Measurements from ENCODE around the gene PACRG.
"Not testable (repeated sequence)": the region's sequence is repeated elsewhere in the genome, so short reads cannot be mapped to it uniquely, and the experiment has no call there.

PACRG gene

GRCh38 chr6:162727322-162728182 is at the start of gene PACRG, which contains the start of gene PRKN:
Gene PACRG (plus strand): TSS chr6:162727974.
Gene PRKN (minus strand): TSS chr6:162727766.
- DNase-seq (ENCODE audit: low read depth), result peak; percentile 98

DNA sequence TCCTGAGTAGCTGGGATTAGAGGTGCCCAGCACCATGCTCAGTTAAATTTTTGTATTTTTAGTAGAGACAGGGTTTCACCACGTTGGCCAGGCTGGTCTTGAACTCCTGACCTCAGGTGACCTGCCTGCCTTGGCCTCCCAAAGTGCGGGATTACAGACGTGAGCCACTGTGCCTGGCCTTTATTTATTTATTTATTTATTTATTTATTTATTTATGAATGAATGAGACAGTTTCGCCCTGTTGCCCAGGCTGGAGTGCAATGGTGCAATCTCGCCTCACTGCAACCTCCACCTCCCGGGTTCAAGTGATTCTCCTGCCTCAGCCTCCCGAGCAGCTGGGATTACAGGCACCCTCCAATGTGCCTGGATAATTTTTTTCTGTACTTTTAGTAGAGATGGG is 48.9 kb upstream of the PACRG start:
- not testable (repeated sequence) for DNase-seq (ENCODE audit: low read depth)

GRCh38 chr6:162679681-162680080 is 48.1 kb upstream of the PACRG start:
- DNase-seq (ENCODE audit: low read depth), result no peak

- DNase-seq (ENCODE audit: low read depth), result no peak
Measured at GRCh38 chr6:162680367-162680766, 47.4 kb upstream of the PACRG start.

GRCh38 chr6:162680871-162681270 is 46.9 kb upstream of the PACRG start:
- no peak for DNase-seq (ENCODE audit: low read depth)

DNA sequence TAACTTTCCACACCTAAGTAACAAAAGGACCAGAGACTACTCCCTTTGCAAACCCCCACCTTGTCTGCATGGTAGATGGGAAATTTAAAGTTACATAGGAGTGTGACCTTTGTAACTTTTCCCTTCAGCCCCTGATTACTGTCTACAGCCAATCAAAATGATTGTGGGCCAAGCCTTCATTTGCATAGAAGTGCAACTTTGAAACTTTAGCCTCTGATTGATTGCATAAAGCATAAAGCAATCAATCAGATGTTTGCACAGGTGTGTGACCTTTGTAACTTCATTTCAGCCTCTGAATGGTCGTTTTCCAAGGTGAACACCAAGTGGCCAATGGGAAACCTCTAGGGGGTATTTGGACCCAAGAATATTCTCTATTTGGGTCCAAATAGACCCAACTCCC is 46.3 kb upstream of the PACRG start:
- DNase-seq (ENCODE audit: low read depth), result no peak

DNA sequence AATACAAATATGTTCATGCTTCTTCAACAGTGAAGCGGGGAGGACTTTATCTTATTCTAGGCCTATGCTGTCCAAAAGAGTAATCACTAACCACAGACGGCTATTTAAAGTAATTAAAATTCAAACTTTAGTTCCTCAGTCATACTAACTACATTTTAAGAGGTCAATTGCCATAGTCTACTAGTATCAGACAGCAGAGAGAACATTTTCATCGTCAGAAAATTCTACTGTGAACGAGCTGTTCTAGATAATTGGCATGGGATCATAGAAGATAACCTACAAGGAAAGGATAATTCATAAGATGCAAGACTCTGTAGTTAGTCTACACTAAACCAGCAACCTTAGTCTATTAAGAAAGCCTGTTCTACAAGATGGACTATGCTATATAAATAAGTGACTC is 44.6 kb upstream of the PACRG start:
- no peak for DNase-seq (ENCODE audit: low read depth)

DNA sequence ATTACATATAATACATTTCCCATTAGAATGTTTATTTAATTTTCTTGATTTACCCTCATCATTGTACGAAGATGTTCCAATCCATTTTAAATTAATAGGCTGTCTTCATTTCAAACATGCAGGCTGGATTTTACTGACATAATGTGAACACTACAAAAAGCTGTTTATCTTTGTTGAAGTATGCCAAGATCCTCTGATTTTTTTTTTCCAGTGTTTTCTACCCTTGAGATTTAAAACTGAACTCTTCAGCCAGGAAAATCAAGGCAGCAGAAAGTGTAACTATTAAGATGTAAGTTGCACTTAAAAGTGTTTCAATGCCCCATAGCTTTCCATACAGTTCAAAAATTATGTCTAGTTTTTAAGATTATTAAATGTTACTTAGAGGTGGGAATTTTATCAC is 43.7 kb upstream of the PACRG start:
- DNase-seq (ENCODE audit: low read depth), result no peak

- no peak for DNase-seq (ENCODE audit: low read depth)
Measured at GRCh38 chr6:162684961-162685360, 42.8 kb upstream of the PACRG start.

GRCh38 chr6:162685586-162685985 is 42.2 kb upstream of the PACRG start:
- no peak for DNase-seq (ENCODE audit: low read depth)

- DNase-seq (ENCODE audit: low read depth), result no peak
Measured at GRCh38 chr6:162688751-162689345, 38.9 kb upstream of the PACRG start.

GRCh38 chr6:162690158-162690557 is 37.6 kb upstream of the PACRG start:
- DNase-seq (ENCODE audit: low read depth), result no peak

DNA sequence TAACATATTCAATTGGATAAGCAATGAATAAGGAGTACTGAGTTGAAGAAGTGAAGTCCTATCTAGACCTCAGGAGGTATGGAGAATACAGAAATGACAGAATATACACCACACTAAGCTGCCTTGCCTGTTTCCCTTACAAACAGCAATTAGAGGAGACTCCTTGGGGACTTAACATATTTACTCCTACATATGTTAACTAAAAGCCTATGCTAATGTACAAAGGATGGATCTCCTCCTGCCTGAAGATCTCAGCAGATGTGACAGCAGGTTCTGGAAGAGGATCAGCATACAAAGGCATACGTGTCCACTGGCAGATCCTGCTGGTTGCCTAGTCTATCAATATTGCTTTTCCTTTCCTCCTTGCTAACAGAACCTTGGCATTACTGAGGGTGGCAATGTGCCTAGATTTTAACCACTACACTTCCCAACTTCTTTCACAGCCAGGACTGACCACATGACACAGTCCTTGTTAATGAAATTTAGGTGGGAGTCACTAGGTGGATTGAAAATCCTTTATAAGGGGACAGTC is 29.8 kb upstream of the PACRG start:
- no peak for DNase-seq (ENCODE audit: low read depth)

DNA sequence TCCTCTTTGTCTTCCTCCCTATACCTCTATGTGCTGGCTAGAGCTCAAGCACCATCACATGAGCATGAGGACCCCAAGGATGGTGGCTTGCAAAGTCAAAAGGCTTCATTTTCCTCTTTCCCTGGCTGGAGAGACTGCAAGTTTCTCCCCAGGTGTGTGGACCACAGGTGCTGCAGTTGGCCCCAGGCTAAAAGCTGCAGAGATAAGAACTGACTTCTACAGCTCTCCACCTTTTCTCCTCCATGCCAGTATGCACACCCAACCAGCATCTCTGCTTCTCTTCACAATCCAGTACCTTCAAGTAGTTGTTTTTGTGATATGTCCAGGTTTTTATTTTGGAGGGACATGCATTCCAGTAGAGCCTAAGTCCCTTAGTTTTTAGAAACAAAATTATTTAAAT is 29.3 kb upstream of the PACRG start:
- no peak for DNase-seq (ENCODE audit: low read depth)

GRCh38 chr6:162699961-162700360 is 27.8 kb upstream of the PACRG start:
- no peak for DNase-seq (ENCODE audit: low read depth)

- DNase-seq (ENCODE audit: low read depth), result no peak
Measured at GRCh38 chr6:162700966-162701365, 26.8 kb upstream of the PACRG start.

DNA sequence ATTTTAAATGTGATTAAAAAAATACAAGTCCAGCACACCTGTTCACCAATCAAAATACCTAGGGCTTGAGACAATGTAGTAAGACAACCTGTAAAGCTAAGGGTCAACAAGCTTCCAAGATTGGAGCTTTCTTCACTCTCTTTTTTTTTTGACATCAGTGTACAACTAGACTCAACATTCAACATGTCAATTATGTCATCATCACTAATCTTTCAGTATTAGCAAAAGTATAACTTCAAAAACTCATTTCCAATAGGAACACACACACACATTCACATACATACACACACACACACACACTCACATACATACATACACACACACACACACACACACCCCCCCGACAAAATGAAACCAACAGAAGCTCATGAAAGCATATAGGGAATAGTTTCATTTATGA is 26.2 kb upstream of the PACRG start:
- DNase-seq (ENCODE audit: low read depth), result no peak

- DNase-seq (ENCODE audit: low read depth), result no peak
Measured at GRCh38 chr6:162702446-162702845, 25.3 kb upstream of the PACRG start.

GRCh38 chr6:162704001-162704400 is 23.8 kb upstream of the PACRG start:
- no peak for DNase-seq (ENCODE audit: low read depth)

DNA sequence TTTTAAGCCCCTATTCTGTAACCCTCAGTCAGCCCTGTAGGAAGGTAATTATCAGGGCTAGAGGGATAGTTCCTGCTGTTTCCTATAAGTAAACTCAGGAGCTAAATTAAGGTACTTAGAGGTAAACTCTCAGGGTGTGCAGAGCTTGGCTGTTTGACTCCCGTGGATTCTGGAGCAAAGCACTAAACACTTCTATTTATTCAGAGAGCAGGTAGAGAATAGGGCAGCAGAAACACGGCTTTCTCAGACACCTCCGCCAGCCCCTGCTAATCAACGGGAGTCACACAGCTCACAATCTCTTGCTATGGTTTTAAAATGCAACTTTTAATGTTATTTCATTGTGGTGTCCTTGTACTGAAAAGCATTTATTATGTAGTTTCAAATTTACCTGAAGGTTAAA is 22.0 kb upstream of the PACRG start:
- DNase-seq (ENCODE audit: low read depth), result no peak

- DNase-seq (ENCODE audit: low read depth), result no peak
Measured at GRCh38 chr6:162706232-162706631, 21.5 kb upstream of the PACRG start.

DNA sequence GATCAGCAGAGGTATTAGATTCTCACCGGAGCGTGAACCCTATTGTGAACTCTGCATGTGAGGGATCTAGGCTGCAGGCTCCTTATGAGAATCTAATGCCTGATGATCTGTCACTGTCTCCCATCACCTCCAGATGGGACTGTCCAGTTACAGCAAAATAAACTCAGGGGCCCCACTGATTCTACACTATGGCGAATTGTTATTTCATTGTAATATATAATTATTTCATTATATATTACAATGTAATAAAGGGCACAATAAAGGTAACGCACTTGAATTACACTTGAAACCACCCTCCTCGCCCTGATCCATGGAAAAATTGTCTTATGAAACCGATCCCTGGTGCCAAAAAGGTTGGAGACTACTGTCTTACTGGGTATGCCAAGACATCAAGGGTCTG is 18.8 kb upstream of the PACRG start:
- DNase-seq (ENCODE audit: low read depth), result no peak

DNA sequence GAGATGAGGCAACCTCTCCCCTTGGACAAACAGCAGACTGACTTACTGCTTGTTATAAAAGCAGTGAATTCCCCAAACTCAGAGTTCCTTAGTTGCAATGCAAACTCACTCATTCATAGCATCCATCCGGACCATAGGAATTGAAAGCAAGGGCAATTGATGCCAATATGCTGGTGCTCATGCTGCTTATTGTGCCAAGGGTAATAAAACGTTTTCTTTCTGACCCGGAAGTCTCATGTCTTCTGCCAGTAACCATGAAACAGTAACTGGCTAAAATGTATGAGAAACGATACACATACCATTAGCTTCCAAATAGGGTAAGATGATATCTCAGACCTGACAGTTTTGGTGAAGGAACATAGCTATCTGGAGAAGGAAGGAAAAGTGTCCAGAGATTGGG is 18.3 kb upstream of the PACRG start:
- no peak for DNase-seq (ENCODE audit: low read depth)
